A549 (cell line): ENCODE results near the gene ZDBF2. TPM values are rescaled to one million over a fixed set of nuclear protein-coding genes. Genes with fewer than 3 reads are reported as not detected.
A peak's percentile ranks its signal among the peaks of the same experiment; 100 is the strongest.

Experiments
- ATAC-seq, 2 experiments: fragments of 200-7000 bp in 1 of 2; fragments of >200 bp in 1 of 2; cut with Nextera tagmentation in 1 of 2; cut with Tn5 transposase in 1 of 2; 3 replicates each; pipeline versions ENCODE4 v1.8.0 to v1.9.1; 2018 to 2020; ENCODE audit warnings: mild to moderate bottlenecking in 1 of 2, moderate library complexity in 1 of 2
- CTCF ChIA-PET: fragments of 300-600 bp; sonication (Branson Sonifier 250); formaldehyde crosslinking; extraction: SDS; loops from one replicate; lab custom pipeline; 2021; ENCODE audit warnings: antibody characterized with exemption, inconsistent platforms; lab: Yijun Ruan, JAX
- POLR2A ChIA-PET: fragments of 350-600 bp; formaldehyde crosslinking; extraction: SDS; loops from one replicate; lab custom pipeline; 2021; ENCODE audit warnings: antibody characterized with exemption, inconsistent platforms; lab: Yijun Ruan, JAX
- DNase-seq, 2 experiments: peaks; one replicate each; pipeline versions ENCODE4 v3.0.0 to v3.0.0-alpha.2; 2011 to 2016; ENCODE audit warnings: low read depth in 1 of 2, low spot score in 1 of 2
- FAIRE-seq: peaks from 2 replicates; lab custom pipeline; 2011; peaks lifted over from hg19 to GRCh38; lab: Jason Lieb, UNC
- H3K27ac ChIP-seq, 2 experiments: fragments of >200 bp; sonication (Bioruptor Twin); formaldehyde crosslinking; 3 replicates each; pipeline ENCODE4 v1.5.1; 2016 to 2017
- H3K4me1 ChIP-seq: fragments of >200 bp; sonication (Bioruptor Twin); formaldehyde crosslinking; 3 replicates; pipeline ENCODE4 v1.6.1; 2016
- H3K4me2 ChIP-seq: fragments of >200 bp; sonication (Bioruptor Twin); formaldehyde crosslinking; 3 replicates; pipeline ENCODE4 v1.6.1; 2016
- H3K4me3 ChIP-seq: fragments of >200 bp; sonication (Bioruptor Twin); formaldehyde crosslinking; 3 replicates; pipeline ENCODE4 v1.5.1; 2016
- H3K9me3 ChIP-seq: fragments of >200 bp; sonication (Bioruptor Twin); formaldehyde crosslinking; 3 replicates; pipeline ENCODE4 v1.6.1; 2016
- BCL3 ChIP-seq: fragments of >200 bp; sonication (Bioruptor Twin); formaldehyde crosslinking; IDR thresholded peaks from 3 replicates; pipeline ENCODE4 v1.6.1; 2016
- CBX2 ChIP-seq: fragments of 200-600 bp; sonication (generic); IDR thresholded peaks from 2 replicates; pipeline ENCODE4 v1.6.1; 2016; ENCODE audit warnings: low read depth, mild to moderate bottlenecking, borderline replicate concordance
- FOSB ChIP-seq: fragments of 250-450 bp; sonication (Bioruptor Pico); IDR thresholded peaks from 2 replicates; pipeline ENCODE4 v1.5.0; 2020; ENCODE audit warnings: mild to moderate bottlenecking, moderate library complexity
- FOSL2 ChIP-seq, 2 experiments: fragments of 450-650 bp in 1 of 2; fragments of >200 bp in 1 of 2; sonication (Bioruptor Twin) in 1 of 2; formaldehyde crosslinking; IDR thresholded peaks; 2 replicates each; pipeline versions ENCODE4 v1.5.0 to v1.6.1; 2016 to 2020; ENCODE audit warnings: mild to moderate bottlenecking in 1 of 2, moderate library complexity in 1 of 2
- HEYL ChIP-seq: fragments of 250-450 bp; sonication (Bioruptor Pico); IDR thresholded peaks from 2 replicates; pipeline ENCODE4 v1.8.0; 2021; ENCODE audit warnings: mild to moderate bottlenecking, moderate library complexity
- HOXA7 ChIP-seq: fragments of 250-450 bp; sonication (Bioruptor Pico); IDR thresholded peaks from 2 replicates; pipeline ENCODE4 v1.5.0; 2020; ENCODE audit warnings: mild to moderate bottlenecking, moderate library complexity
- HOXB5 ChIP-seq: fragments of 250-450 bp; sonication (Bioruptor Pico); IDR thresholded peaks from 2 replicates; pipeline ENCODE4 v1.5.0; 2020; ENCODE audit warnings: mild to moderate bottlenecking, moderate library complexity
- KDM1A ChIP-seq: fragments of 200-600 bp; sonication (generic); IDR thresholded peaks from 2 replicates; pipeline ENCODE4 v1.6.1; 2016; ENCODE audit warnings: low read depth, mild to moderate bottlenecking
- NFE2L2 ChIP-seq: fragments of 150-350 bp; conservative IDR thresholded peaks from 2 replicates; pipeline ENCODE4 v1.6.1; 2014; ENCODE audit warnings: low read length
- NR3C1 ChIP-seq: fragments of >200 bp; sonication (Bioruptor Twin); formaldehyde crosslinking; IDR thresholded peaks from 3 replicates; pipeline ENCODE4 v1.6.1; 2017
- REST ChIP-seq: fragments of 200-600 bp; sonication (generic); IDR thresholded peaks from 2 replicates; pipeline ENCODE4 v1.6.1; 2016; ENCODE audit warnings: antibody characterized with exemption, mild to moderate bottlenecking, moderate library complexity
- SMC3 ChIP-seq: fragments of >200 bp; sonication (Bioruptor Twin); formaldehyde crosslinking; IDR thresholded peaks from 3 replicates; pipeline ENCODE4 v1.6.1; 2018; ENCODE audit warnings: inconsistent platforms
- ZC3H11A ChIP-seq: fragments of 450-650 bp; IDR thresholded peaks from 2 replicates; pipeline ENCODE4 v1.6.1; 2014; ENCODE audit warnings: antibody characterized with exemption, mild to moderate bottlenecking
- ZNF302 ChIP-seq: fragments of 250-450 bp; sonication (Bioruptor Pico); IDR thresholded peaks from 2 replicates; pipeline ENCODE4 v1.9.0; 2021; ENCODE audit warnings: inconsistent platforms, mild to moderate bottlenecking, moderate library complexity
- ZSCAN20 ChIP-seq: fragments of 250-450 bp; sonication (Bioruptor Pico); IDR thresholded peaks from 2 replicates; pipeline ENCODE4 v1.8.0; 2022; ENCODE audit warnings: mild to moderate bottlenecking, moderate library complexity
- whole genome bisulfite sequencing: methylation state at CpG from one replicate; pipeline ENCODE4 v1.1.6; 2017; ENCODE audit errors: missing lambda C conversion rate; 5-methylcytosine and 5-hydroxymethylcytosine counted together
- polyA plus RNA-seq, 4 experiments: library from polyadenylated mRNA; depleted of rRNA in 3 of 4; stranded (reverse); fragments of >200 nt; fragmentation: RNase III in 1 of 4; extraction: RNeasy Plus Mini Kit Qiagen cat#74134 plus additional on column Dnase treatment in 1 of 4; gene quantifications; 2 replicates in 3 of 4; 3 replicates in 1 of 4; pipeline ENCODE4 v1.2.3, GENCODE V29; 2011 to 2017
- TF ChIP-seq, protein P1 (sequence below): fragments of 450-650 bp; IDR thresholded peaks from 2 replicates; pipeline ENCODE4 v1.6.1; 2014; ENCODE audit warnings: antibody characterized with exemption
- TF ChIP-seq, protein P2 (sequence below): fragments of 250-450 bp; sonication (Bioruptor Pico); IDR thresholded peaks from 2 replicates; pipeline ENCODE4 v1.5.0; 2021; ENCODE audit warnings: mild to moderate bottlenecking, moderate library complexity, borderline replicate concordance
- TF ChIP-seq, protein P3 (sequence below): fragments of >200 bp; sonication (Bioruptor Twin); formaldehyde crosslinking; IDR thresholded peaks from 2 replicates; pipeline ENCODE4 v1.6.1; 2016
- TF ChIP-seq, protein P4 (sequence below): fragments of >200 bp; sonication (Bioruptor Twin); formaldehyde crosslinking; IDR thresholded peaks from 3 replicates; pipeline ENCODE4 v1.5.1; 2016

The ZDBF2 gene
- polyA plus RNA-seq, 2 of the 4 experiments (the other 2 are of a cell fraction) = 1.5 to 8.4 TPM

- ATAC-seq (0 out of 6 replicates have a peak, but pooled peaks of 1 of the 2 experiments have one; percentile 8), DNase-seq (no peak), FAIRE-seq (no peak)
- Histone ChIP-seq H3K9me3 (0 out of 3 replicates have a peak, but pooled peaks cover 3% of the 10 kb centered on the region), H3K4me3 (no peak overlapping the region), H3K27ac (no peak overlapping the region), H3K4me2 (no peak overlapping the region), H3K4me1 (no peaks in the 10 kb centered on the region)
- 62% methylated on average over 14 of the region's 14 CpGs for WGBS
- ChIA-PET CTCF (no interaction called here), POLR2A (no interaction called here)
- TF ChIP-seq, protein P1, sequence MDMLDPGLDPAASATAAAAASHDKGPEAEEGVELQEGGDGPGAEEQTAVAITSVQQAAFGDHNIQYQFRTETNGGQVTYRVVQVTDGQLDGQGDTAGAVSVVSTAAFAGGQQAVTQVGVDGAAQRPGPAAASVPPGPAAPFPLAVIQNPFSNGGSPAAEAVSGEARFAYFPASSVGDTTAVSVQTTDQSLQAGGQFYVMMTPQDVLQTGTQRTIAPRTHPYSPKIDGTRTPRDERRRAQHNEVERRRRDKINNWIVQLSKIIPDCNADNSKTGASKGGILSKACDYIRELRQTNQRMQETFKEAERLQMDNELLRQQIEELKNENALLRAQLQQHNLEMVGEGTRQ = no peak
- TF ChIP-seq ZNF302 (CRISPR knock-in tag) (no peak), KDM1A (no peak), SMC3 (no peak), ZC3H11A (no peak), NFE2L2 (no peak), HOXA7 (CRISPR knock-in tag) (no peak)
- TF ChIP-seq, protein P2, sequence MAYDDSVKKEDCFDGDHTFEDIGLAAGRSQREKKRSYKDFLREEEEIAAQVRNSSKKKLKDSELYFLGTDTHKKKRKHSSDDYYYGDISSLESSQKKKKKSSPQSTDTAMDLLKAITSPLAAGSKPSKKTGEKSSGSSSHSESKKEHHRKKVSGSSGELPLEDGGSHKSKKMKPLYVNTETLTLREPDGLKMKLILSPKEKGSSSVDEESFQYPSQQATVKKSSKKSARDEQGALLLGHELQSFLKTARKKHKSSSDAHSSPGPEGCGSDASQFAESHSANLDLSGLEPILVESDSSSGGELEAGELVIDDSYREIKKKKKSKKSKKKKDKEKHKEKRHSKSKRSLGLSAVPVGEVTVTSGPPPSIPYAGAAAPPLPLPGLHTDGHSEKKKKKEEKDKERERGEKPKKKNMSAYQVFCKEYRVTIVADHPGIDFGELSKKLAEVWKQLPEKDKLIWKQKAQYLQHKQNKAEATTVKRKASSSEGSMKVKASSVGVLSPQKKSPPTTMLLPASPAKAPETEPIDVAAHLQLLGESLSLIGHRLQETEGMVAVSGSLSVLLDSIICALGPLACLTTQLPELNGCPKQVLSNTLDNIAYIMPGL (CRISPR knock-in tag) = no peak
- TF ChIP-seq, protein P3, sequence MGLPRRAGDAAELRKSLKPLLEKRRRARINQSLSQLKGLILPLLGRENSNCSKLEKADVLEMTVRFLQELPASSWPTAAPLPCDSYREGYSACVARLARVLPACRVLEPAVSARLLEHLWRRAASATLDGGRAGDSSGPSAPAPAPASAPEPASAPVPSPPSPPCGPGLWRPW = no peak
- TF ChIP-seq, protein P4, sequence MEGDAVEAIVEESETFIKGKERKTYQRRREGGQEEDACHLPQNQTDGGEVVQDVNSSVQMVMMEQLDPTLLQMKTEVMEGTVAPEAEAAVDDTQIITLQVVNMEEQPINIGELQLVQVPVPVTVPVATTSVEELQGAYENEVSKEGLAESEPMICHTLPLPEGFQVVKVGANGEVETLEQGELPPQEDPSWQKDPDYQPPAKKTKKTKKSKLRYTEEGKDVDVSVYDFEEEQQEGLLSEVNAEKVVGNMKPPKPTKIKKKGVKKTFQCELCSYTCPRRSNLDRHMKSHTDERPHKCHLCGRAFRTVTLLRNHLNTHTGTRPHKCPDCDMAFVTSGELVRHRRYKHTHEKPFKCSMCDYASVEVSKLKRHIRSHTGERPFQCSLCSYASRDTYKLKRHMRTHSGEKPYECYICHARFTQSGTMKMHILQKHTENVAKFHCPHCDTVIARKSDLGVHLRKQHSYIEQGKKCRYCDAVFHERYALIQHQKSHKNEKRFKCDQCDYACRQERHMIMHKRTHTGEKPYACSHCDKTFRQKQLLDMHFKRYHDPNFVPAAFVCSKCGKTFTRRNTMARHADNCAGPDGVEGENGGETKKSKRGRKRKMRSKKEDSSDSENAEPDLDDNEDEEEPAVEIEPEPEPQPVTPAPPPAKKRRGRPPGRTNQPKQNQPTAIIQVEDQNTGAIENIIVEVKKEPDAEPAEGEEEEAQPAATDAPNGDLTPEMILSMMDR = no peak
Observed at GRCh38 chr2:206257350-206257749, 17.1 kb upstream of the ZDBF2 start.

DNA sequence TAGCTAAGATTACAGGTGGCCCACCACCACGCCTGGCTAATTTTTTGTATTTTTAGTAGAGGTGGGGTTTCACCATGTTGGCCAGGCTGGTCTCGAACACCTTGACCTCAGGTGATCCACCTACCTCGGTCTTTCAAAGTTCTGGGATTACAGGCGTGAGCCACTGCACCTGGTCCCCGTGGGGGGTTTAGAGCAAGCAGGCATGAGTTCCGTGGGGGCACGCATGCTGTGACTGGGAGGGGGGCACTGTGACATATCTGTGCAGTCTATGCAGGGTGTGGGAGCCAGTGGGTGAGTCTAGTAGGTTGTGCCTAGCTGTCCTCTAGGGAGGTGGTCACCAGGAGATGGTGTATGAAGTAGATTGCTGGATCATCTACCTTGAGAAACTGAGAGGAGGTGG is 16.6 kb upstream of the ZDBF2 start:
- ChIA-PET POLR2A (no interaction called here), CTCF (no interaction called here)
- DNase-seq (no peak), FAIRE-seq (no peak), ATAC-seq (no peak)
- Histone ChIP-seq H3K4me2 (no peak overlapping the region), H3K4me3 (no peak overlapping the region), H3K9me3 (no peaks in the 10 kb centered on the region), H3K4me1 (no peaks in the 10 kb centered on the region), H3K27ac (no peak overlapping the region)
- WGBS = 48% methylated on average over 5 of the region's 7 CpGs
- TF ChIP-seq CBX2 (no peak), HOXB5 (CRISPR knock-in tag) (no peak), REST (no peak), SMC3 (no peak), BCL3 (no peak), NR3C1 (no peak), FOSL2 (IDR thresholded peaks at IDR 0.05) (no peak), FOSL2 (CRISPR knock-in tag; IDR thresholded peaks at IDR 0.05) (no peak), HEYL (no peak), FOSB (CRISPR knock-in tag) (no peak), ZSCAN20 (CRISPR knock-in tag) (no peak), ZNF302 (CRISPR knock-in tag) (no peak)
